Mesodermal cell (in vitro differentiated cells): ENCODE measurements around the gene GTF2IRD1.
"Not testable (repeated sequence)": the region's sequence is repeated elsewhere in the genome, so short reads cannot be mapped to it uniquely, and the experiment has no call there.

Experiments
- H3K27ac ChIP-seq: 2 replicates; pipeline ENCODE4 v1.7.0; 2013; ENCODE audit warnings: mild to moderate bottlenecking, low read depth, low read length, moderate library complexity; ENCODE audit not compliant: severe bottlenecking
- H3K36me3 ChIP-seq: 2 replicates; pipeline ENCODE4 v1.7.1; 2013; ENCODE audit warnings: mild to moderate bottlenecking, low read length, moderate library complexity; ENCODE audit not compliant: control insufficient read depth, insufficient read depth
- H3K4me1 ChIP-seq: one replicate; pipeline ENCODE4 v1.7.1; 2013; ENCODE audit warnings: mild to moderate bottlenecking, low read length; ENCODE audit not compliant: insufficient read depth, control insufficient read depth, poor library complexity, severe bottlenecking
- H3K4me3 ChIP-seq: 2 replicates; pipeline ENCODE4 v1.7.0; 2013; ENCODE audit warnings: low read length, control low read depth, mild to moderate bottlenecking; ENCODE audit not compliant: insufficient read depth, poor library complexity, severe bottlenecking; ENCODE audit errors: extremely low read depth
- H3K9me3 ChIP-seq: 2 replicates; pipeline ENCODE4 v1.7.1; 2013; ENCODE audit warnings: mild to moderate bottlenecking, low read length, moderate library complexity; ENCODE audit not compliant: control insufficient read depth
- WGBS, 2 experiments: methylation state at CpG; one replicate each; pipeline ENCODE4 v1.1.5; 2013; ENCODE audit warnings: missing lambda C conversion rate in 2 of 2; ENCODE audit not compliant: insufficient coverage in 2 of 2; 5-methylcytosine and 5-hydroxymethylcytosine counted together

The GTF2IRD1 gene

DNA sequence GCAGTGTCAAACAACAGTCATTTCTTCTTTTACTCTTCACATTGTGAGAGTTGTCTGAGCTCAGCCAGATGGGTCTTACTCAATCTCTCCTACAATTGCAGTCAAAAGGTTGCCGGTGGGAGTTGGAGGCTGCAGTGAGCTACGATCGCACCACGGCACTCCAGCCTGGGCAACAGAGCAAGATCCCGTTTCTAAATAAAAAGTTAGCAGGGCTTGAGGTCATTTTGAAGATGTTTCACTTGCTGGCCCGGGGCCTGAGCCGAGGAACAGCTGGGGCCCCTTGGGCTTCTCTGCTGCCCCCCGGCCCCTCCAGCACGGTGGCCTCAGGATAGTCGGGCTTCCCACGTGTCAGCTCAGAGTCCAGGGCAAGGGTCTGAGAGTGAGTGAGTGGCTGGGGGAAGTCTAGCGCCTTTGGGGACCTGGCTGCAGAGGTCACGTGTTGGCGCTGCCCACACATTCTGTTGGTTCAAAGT, 40.4 kb downstream of the GTF2IRD1 start:
- H3K4me1 ChIP-seq: no peaks in the 10 kb centered on the region
- no peaks in the 10 kb centered on the region for H3K9me3 ChIP-seq
- H3K36me3 ChIP-seq: peaks cover 15% of the 10 kb centered on the region
- no peak overlapping the region for H3K4me3 ChIP-seq
- 98 to 100% methylated on average over 5 to 7 of the region's 14 CpGs for WGBS, 2 experiments
- no peak overlapping the region for H3K27ac ChIP-seq

DNA sequence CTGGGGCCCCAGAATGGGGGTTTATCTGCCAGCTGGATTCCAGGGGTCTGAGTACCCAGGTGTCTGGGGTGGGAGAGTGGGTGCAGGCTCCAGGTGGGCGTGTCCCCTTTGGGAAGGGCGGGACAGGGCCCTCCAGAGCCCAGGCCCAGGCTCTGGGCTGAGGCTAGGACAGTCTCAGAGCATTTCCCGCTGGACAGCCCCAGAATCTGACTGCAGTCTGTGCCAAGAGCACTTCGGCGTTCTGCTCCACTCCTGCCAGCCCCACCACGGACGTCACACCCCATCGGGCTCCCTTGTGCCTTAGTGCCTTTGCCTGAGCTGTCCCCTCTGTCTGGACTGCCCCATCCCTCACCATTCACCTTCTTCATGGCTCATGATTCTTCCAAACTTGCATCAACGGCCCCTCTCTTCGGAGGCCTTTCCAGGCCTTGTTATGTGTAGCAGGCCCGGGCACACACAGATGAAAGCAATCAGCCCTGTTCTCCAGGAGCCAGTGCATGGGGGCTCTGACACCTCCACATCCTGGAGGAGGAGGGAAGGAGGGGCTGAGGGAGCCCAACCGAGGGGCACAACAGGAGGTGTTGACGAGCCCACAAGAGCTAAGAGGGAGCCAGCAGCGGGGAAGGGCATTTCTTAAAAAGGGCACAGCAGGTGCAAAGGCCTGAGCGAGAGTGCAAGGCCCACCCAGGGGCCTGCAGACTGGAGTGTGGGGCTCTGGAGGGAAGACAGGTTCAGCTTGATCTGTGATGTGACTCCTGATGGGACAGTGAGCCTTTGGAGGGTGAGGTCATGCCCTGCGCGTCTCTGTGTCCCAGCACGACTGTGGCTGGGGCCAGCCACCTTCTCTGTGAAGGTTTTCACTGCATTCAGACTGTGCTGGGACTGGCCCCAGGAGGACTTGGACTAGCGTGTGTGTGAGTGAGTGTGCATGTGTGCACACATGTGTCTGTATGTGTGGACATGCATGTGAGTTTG, 41.7 kb downstream of the GTF2IRD1 start:
- peak overlapping the region; percentile 6 for H3K27ac ChIP-seq
- no peaks in the 10 kb centered on the region for H3K4me1 ChIP-seq
- WGBS, 2 experiments: 86 to 88% methylated on average over 18 to 19 of the region's 19 CpGs
- no peak overlapping the region for H3K4me3 ChIP-seq
- H3K36me3 ChIP-seq: peaks cover 15% of the 10 kb centered on the region
- no peaks in the 10 kb centered on the region for H3K9me3 ChIP-seq

DNA sequence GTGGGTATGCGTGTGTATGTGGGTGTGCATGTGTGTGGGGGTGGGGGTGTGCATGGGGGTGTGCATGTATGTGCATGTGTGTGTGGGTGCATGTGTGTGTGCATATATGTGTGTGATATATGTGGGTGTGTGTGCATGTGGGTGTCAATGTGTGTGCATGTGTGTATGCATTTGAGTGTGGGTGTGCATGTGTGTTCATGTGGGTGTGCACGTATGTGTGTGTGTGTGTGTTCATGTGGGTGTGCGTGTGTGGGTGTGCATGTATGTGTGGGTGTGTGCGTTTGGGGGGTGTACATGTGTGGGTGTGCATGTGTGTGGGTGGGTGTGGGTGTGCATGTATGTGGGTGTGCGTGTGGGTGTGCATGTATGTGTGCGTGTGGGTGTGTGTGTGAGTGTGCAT, 42.6 kb downstream of the GTF2IRD1 start:
- H3K36me3 ChIP-seq: peaks cover 10% of the 10 kb centered on the region

DNA sequence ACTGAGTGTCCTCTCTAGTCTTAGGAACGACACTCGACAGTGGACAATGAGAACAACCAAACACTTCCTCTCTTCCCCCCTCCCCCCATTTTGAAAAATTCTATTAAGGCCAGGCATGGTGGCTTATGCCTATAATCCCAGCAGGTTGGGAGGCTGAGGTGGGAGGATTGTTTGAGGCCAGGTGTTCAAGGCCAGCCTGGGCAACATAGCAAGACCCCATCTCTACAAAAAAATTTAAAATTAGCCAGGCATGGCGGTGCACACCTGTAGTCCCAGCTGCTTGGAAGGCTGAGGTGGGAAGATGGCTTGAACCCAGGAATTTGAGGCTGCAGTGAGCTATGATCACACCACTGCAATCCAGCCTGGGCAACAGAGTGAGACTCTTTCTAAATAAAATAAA, 43.1 kb downstream of the GTF2IRD1 start:
- not testable (repeated sequence) for H3K27ac ChIP-seq, H3K4me3 ChIP-seq, H3K9me3 ChIP-seq, H3K4me1 ChIP-seq
- peaks cover 10% of the 10 kb centered on the region for H3K36me3 ChIP-seq
- WGBS, 2 experiments: 94 to 100% methylated on average over 2 to 3 of the region's 3 CpGs

More for the DNA sequence above, 42.6 kb downstream of the GTF2IRD1 start:
- no peak overlapping the region for H3K27ac ChIP-seq
- H3K4me3 ChIP-seq: no peak overlapping the region
- H3K4me1 ChIP-seq: no peaks in the 10 kb centered on the region
- 85 to 99% methylated on average over 2 to 6 of the region's 6 CpGs for WGBS, 2 experiments
- no peaks in the 10 kb centered on the region for H3K9me3 ChIP-seq

DNA sequence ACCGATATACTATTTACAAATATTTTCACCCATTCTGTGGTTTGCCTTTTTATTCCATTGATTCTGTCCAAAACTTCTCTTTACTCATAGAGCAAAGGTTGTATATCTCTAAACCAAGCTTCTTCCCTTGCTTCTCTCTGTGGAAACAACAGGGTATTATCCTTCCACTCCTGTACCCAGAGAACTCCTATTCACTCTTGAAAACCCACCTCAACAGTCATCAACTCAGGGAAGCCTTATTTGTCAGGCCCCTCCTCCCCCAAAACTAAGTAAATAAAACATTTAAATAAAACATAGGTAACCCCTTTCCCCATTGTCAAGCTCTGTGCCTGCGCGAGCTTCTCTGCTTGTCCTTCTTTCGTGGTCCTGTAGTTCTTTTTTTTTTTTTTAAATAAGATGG, 44.6 kb downstream of the GTF2IRD1 start:
- Histone ChIP-seq H3K36me3 (peaks cover 10% of the 10 kb centered on the region), H3K27ac (no peak overlapping the region), H3K4me3 (no peak overlapping the region), H3K4me1 (no peaks in the 10 kb centered on the region), H3K9me3 (no peaks in the 10 kb centered on the region)
- 95 to 100% methylated on average over 2 to 4 of the region's 4 CpGs for WGBS, 2 experiments

DNA sequence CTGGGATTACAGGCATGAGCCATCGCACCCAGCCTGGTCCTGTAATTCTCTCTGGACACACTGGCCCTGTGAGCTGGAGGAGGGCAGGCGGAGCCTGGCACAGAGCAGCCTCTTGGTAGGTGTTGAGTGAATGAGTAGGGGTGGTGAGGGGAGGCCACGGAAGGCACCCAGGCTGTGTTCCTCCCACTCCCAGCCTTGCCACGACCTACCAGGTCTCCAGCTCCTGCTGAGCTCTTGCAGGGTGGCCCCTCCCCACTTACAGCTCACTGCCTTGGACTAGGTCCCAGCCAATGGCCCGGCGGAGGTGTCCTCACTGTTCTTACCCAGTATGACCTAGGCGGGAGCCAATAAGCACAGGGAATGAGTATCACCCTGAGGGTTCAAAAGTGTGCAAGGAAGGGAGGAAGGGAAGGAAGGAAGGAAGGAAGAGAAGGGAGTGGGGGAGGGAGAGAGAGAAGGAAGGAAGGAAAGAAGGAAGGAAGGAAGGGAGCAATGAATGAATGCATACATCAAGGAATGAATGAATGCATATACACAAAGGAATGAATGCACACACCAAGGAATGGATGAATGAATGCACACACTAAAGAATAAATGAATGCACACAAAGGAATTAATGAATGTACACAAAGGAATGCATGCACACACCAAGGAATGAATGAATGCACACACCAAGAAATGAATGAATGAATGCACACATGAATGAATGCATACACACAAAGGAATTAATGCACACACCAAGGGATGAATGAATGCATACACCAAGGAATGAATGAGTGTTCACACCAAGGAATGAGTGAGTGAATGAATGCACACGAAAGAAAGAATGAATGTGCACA, 45.5 kb downstream of the GTF2IRD1 start:
- Histone ChIP-seq H3K9me3 (no peaks in the 10 kb centered on the region), H3K27ac (no peak overlapping the region), H3K4me1 (no peaks in the 10 kb centered on the region), H3K36me3 (peaks cover 14% of the 10 kb centered on the region), H3K4me3 (no peak overlapping the region)
- 90 to 97% methylated on average over 3 to 6 of the region's 8 CpGs for WGBS, 2 experiments

DNA sequence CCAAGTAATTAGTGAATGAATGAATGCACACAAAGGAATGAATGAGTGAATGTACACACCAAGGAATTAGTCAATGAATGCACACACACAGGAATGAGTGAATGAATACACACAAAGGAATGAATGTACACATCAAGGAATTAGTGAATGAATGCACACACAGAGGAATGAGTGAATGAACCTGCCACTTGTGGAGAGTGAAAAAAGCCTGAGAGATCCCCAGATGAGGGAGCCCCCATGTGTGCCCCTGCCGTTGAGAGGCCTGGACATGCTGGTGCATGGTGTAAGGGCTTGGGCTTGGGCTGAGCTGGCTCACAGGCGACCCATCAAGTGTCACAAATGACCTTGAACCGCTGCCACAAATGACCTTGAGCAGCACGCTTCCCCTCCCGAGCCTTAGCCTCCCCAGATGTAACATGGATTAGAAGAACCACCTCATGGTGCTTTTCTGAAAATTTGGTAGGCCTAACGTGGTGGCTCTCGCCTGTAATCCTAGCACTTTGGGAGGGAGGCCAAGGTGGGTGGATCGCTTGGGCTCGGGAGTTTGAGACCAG, 46.2 kb downstream of the GTF2IRD1 start:
- H3K4me3 ChIP-seq: no peak overlapping the region
- H3K4me1 ChIP-seq: no peaks in the 10 kb centered on the region
- no peak overlapping the region for H3K27ac ChIP-seq
- 94 to 98% methylated on average over 6 to 9 of the region's 9 CpGs for WGBS, 2 experiments
- no peaks in the 10 kb centered on the region for H3K9me3 ChIP-seq
- peaks cover 14% of the 10 kb centered on the region for H3K36me3 ChIP-seq

DNA sequence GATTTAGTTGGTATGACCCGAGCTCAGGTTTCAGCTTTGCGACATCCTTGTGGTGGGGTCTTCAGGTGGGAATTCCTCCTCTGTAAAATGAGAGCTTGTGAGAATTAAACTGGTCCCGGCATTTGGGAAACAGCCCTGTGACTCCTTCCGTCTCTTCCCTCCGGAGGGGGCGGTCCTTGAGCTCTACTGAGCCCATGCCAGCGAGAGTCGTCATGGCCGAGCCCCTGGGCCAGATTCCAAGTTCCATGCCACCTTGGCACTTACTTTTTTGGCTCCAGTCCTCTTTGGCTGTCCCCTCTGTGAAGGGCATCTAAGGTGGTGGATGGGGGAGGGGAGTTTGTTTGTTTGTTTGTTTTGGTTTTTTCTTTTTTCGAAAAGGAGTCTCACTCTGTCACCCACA, 47.6 kb downstream of the GTF2IRD1 start:
- H3K27ac ChIP-seq: no peak overlapping the region
- 86 to 95% methylated on average over 10 of the region's 10 CpGs for WGBS, 2 experiments

DNA sequence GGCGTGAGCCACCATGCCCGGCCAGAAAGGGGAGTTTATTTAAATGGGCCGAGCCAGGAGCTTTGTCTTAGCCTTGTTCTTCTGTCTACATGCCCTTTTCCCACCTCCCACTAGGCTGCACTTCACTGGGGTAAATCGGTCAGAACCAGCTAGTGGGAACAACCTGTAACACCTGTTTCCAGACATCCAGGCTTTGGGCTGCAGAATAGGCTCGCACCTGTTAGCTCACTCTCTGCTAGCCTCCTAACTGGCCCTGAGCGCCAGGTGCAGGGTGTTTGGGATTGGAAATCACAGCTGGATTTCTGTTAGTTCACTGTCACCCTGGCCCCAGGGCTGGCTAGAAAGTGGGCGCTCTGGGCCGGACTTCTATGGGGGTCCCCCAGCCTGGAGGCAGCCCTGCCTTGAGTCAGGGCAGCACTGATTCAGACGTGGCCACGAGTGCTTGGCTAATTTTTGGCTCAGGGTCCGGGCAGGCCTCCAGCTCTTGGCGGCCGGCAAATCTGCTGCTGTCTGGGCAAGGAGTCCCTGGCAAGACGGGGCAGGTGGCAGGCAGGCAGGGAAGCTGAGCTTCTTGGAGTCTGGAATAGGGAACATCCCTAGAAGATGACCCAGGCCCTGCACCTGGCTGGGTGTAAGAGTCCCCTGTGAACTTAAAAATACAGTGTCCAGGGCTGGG, 48.6 kb downstream of the GTF2IRD1 start:
- H3K36me3 ChIP-seq: peaks cover 19% of the 10 kb centered on the region
- no peak overlapping the region for H3K27ac ChIP-seq
- H3K9me3 ChIP-seq: no peaks in the 10 kb centered on the region
- no peaks in the 10 kb centered on the region for H3K4me1 ChIP-seq
- H3K4me3 ChIP-seq: no peak overlapping the region
- WGBS, 2 experiments: 92 to 95% methylated on average over 12 to 13 of the region's 14 CpGs

More for the DNA sequence above, 47.6 kb downstream of the GTF2IRD1 start:
- no peaks in the 10 kb centered on the region for H3K9me3 ChIP-seq
- H3K36me3 ChIP-seq: peaks cover 17% of the 10 kb centered on the region
- no peak overlapping the region for H3K4me3 ChIP-seq
- H3K4me1 ChIP-seq: no peaks in the 10 kb centered on the region

DNA sequence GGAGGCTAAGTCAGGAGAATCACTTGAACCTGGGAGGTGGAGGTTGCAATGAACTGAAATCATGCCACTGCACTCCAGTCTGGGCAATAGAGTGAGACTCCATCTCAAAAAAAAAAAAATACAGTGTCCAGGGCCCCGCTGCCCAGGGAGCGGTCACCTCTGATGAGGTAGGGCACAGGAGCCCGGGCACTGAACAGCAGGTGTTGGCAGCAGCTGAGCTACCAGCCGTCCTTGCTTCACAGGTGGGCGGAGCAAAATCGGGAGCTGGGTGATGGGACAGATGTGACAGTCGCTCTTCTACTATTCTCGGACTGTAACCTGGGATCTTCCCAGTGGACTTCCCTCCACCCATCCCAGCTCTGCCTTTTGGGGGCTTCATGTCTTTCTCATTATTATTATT, 49.4 kb downstream of the GTF2IRD1 start:
- WGBS, 2 experiments: 97 to 100% methylated on average over 7 to 8 of the region's 8 CpGs
- Histone ChIP-seq H3K9me3 (no peaks in the 10 kb centered on the region), H3K4me3 (no peak overlapping the region), H3K4me1 (no peaks in the 10 kb centered on the region), H3K27ac (no peak overlapping the region), H3K36me3 (peaks cover 26% of the 10 kb centered on the region)
